Measurements from ENCODE around the gene GSS. TPM values are rescaled to one million over a fixed set of nuclear protein-coding genes. Genes with fewer than 3 reads are reported as not detected.
A peak's percentile ranks its signal among the peaks of the same experiment; 100 is the strongest.
"Not testable (repeated sequence)": the region's sequence is repeated elsewhere in the genome, so short reads cannot be mapped to it uniquely, and the experiment has no call there.

Gene GSS
- total and polyA plus RNA-seq, 4 donors: 32.6 to 52.7 (median 47.9) TPM

DNA sequence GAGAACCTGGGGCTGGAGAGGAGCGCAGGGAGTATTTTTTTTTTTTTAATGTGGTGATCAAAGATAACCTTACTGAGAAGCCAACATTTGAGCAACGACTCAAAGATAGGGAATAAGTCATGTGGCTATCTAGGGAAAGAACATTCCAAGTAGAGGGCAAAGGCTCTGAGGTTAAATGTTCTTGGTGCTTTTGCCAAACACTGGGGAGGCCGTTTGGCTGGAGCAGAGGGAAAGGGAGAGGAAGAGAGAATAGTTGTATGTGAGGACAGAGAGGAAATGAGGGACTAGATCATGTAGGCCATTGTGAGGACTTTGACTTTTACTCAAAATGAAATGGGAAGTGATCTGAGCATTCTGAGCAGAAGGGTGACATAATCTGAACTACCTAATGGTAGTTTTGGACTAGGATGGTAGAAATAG, 51.4 kb downstream of the GSS start:
- Histone ChIP-seq H3K36me3 (ENCODE audit: control insufficient read depth in 4 of 4, insufficient read depth in 4 of 4, low read length in 4 of 4) (peaks cover 0 to 3% (median 0%) of the 10 kb centered on the region in 4 donors), H3K27ac (ENCODE audit: low read depth in 1 of 2, low read length in 1 of 2) (peak overlapping the region in 1 of 2 donors; percentile 73), H3K4me3 (no peak overlapping the region), H3K9ac (ENCODE audit: insufficient read depth in 1 of 2, low read length in 2 of 2) (no peak overlapping the region), H3K27me3 (ENCODE audit: control insufficient read depth in 3 of 3, insufficient read depth in 3 of 3, low read length in 2 of 3) (no peaks in the 10 kb centered on the region), H3K4me1 (ENCODE audit: control insufficient read depth in 5 of 5, insufficient read depth in 5 of 5, low read length in 5 of 5) (peaks cover 3 to 12% (median 6%) of the 10 kb centered on the region in 5 donors), H3K9me3 (ENCODE audit: control insufficient read depth in 4 of 4, insufficient read depth in 3 of 4, low read length in 3 of 4) (no peaks in the 10 kb centered on the region)
- 54 to 62% methylated on average over 3 of the region's 3 CpGs for WGBS, 2 donors
- DNase-seq (no peak), ATAC-seq (ENCODE audit: insufficient read depth, low FRiP score) (no peak)
- TF ChIP-seq, protein P1, sequence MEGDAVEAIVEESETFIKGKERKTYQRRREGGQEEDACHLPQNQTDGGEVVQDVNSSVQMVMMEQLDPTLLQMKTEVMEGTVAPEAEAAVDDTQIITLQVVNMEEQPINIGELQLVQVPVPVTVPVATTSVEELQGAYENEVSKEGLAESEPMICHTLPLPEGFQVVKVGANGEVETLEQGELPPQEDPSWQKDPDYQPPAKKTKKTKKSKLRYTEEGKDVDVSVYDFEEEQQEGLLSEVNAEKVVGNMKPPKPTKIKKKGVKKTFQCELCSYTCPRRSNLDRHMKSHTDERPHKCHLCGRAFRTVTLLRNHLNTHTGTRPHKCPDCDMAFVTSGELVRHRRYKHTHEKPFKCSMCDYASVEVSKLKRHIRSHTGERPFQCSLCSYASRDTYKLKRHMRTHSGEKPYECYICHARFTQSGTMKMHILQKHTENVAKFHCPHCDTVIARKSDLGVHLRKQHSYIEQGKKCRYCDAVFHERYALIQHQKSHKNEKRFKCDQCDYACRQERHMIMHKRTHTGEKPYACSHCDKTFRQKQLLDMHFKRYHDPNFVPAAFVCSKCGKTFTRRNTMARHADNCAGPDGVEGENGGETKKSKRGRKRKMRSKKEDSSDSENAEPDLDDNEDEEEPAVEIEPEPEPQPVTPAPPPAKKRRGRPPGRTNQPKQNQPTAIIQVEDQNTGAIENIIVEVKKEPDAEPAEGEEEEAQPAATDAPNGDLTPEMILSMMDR (IDR thresholded peaks at IDR 0.05; ENCODE audit: control extremely low read depth, extremely low read depth): no peak

DNA sequence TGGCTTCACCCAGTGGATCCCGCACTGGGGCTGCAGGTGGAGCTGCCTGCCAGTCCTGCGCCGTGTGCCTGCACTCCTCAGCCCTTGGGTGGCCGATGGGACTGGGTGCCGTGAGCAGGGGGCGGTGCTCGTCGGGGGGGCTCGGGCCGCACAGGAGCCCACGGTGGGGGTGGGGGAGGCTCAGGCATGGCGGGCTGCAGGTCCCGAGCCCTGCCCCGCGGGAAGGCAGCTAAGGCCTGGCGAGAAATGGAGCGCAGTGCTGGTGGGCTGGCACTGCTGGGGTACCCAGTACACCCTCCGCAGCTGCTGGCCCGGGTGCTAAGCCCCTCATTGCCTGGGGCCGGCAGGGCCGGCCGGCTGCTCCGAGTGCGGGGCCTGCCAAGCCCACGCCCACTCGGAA, 56.9 kb downstream of the GSS start:
- not testable (repeated sequence) for H3K9me3 ChIP-seq (ENCODE audit: control insufficient read depth in 4 of 4, insufficient read depth in 3 of 4, low read length in 3 of 4); H3K9ac ChIP-seq (ENCODE audit: insufficient read depth in 1 of 2, low read length in 2 of 2); DNase-seq; H3K4me3 ChIP-seq; H3K27ac ChIP-seq (ENCODE audit: low read depth in 1 of 2, low read length in 1 of 2); ATAC-seq (ENCODE audit: insufficient read depth, low FRiP score); H3K36me3 ChIP-seq (ENCODE audit: control insufficient read depth in 4 of 4, insufficient read depth in 4 of 4, low read length in 4 of 4); H3K4me1 ChIP-seq (ENCODE audit: control insufficient read depth in 5 of 5, insufficient read depth in 5 of 5, low read length in 5 of 5); H3K27me3 ChIP-seq (ENCODE audit: control insufficient read depth in 3 of 3, insufficient read depth in 3 of 3, low read length in 2 of 3)
- 90 to 92% methylated on average over 18 to 26 of the region's 26 CpGs for WGBS, 2 donors

DNA sequence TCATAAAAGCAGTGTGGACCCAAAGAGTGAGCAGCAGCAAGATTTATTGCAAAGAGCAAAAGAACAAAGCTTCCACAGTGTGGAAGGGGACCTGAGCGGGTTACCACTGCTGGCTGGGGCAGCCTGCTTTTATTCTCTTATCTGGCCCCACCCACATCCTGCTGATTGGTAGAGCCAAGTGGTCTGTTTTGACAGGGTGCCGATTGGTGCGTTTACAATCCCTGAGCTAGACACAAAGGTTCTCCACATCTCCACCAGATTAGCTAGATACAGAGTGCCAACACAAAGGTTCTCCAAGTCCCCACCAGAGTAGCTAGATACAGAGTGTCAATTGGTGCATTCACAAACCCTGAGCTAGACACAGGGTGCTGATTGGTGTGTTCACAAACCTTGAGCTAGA, 57.5 kb downstream of the GSS start:
- not testable (repeated sequence) for H3K9me3 ChIP-seq (ENCODE audit: control insufficient read depth in 4 of 4, insufficient read depth in 3 of 4, low read length in 3 of 4); H3K4me1 ChIP-seq (ENCODE audit: control insufficient read depth in 5 of 5, insufficient read depth in 5 of 5, low read length in 5 of 5); H3K27me3 ChIP-seq (ENCODE audit: control insufficient read depth in 3 of 3, insufficient read depth in 3 of 3, low read length in 2 of 3); H3K27ac ChIP-seq (ENCODE audit: low read depth in 1 of 2, low read length in 1 of 2); H3K4me3 ChIP-seq; ATAC-seq (ENCODE audit: insufficient read depth, low FRiP score); H3K36me3 ChIP-seq (ENCODE audit: control insufficient read depth in 4 of 4, insufficient read depth in 4 of 4, low read length in 4 of 4); DNase-seq; H3K9ac ChIP-seq (ENCODE audit: insufficient read depth in 1 of 2, low read length in 2 of 2)
- 82% methylated on average over 2 of the region's 3 CpGs for WGBS, 2 donors

DNA sequence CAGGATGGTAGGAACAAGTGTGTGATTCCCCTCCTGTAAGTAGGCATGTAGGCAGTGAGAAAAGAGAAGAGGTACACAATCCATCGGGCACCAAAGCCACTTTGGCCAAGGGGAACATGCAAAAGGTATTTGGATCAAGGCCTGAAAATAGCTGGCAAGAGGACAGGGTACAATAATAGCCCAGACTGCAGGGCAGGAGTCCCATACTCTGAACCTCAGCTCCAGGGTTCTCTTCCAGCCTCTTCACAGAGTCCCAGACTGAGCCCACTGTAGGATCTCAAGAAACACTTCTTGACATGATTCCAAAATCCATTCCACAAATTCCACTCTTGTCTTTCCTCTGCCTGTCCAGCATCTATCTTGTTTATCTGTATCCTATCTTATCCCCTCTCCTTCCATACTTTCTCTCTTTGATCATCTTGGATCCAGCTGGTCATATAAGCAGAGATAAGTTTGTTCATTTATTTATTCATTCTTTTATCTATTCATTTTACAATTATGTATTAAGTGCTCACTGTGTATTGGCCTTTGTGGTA, 59.5 kb downstream of the GSS start:
- H3K27ac ChIP-seq (ENCODE audit: low read depth in 1 of 2, low read length in 1 of 2): peak overlapping the region; percentile 32 to 48
- TF ChIP-seq, protein P1 (IDR thresholded peaks at IDR 0.05; ENCODE audit: control extremely low read depth, extremely low read depth): no peak
- no peaks in the 10 kb centered on the region for H3K27me3 ChIP-seq (ENCODE audit: control insufficient read depth in 3 of 3, insufficient read depth in 3 of 3, low read length in 2 of 3)
- no peak overlapping the region for H3K9ac ChIP-seq (ENCODE audit: insufficient read depth in 1 of 2, low read length in 2 of 2)
- peaks cover 0 to 2% (median 1%) of the 10 kb centered on the region in 4 donors for H3K36me3 ChIP-seq (ENCODE audit: control insufficient read depth in 4 of 4, insufficient read depth in 4 of 4, low read length in 4 of 4)
- WGBS, 2 donors: 38 to 69% methylated on average over 1 of the region's 1 CpG
- H3K4me3 ChIP-seq: no peak overlapping the region
- H3K9me3 ChIP-seq (ENCODE audit: control insufficient read depth in 4 of 4, insufficient read depth in 3 of 4, low read length in 3 of 4): no peaks in the 10 kb centered on the region
- DNase-seq (no peak), ATAC-seq (ENCODE audit: insufficient read depth, low FRiP score) (no peak)
- peaks cover 0 to 9% (median 0%) of the 10 kb centered on the region in 5 donors for H3K4me1 ChIP-seq (ENCODE audit: control insufficient read depth in 5 of 5, insufficient read depth in 5 of 5, low read length in 5 of 5)

All from lung (tissue), 12 donors.